GM18873 (cell line): ENCODE data around the gene HRC.

Experiments
- ATAC-seq: cut with Tn5 transposase; IDR thresholded peaks from one replicate; pipeline ENCODE4 v1.9.1; 2021; ENCODE audit warnings: mild to moderate bottlenecking, moderate library complexity, moderate number of reproducible peaks; ENCODE audit not compliant: unreplicated experiment, low FRiP score

The HRC gene

GRCh38 chr19:49117677-49118564, 37.3 kb downstream of the HRC start:
- ATAC-seq = no peak

GRCh38 chr19:49116544-49116943, 38.7 kb downstream of the HRC start:
- no peak for ATAC-seq

DNA sequence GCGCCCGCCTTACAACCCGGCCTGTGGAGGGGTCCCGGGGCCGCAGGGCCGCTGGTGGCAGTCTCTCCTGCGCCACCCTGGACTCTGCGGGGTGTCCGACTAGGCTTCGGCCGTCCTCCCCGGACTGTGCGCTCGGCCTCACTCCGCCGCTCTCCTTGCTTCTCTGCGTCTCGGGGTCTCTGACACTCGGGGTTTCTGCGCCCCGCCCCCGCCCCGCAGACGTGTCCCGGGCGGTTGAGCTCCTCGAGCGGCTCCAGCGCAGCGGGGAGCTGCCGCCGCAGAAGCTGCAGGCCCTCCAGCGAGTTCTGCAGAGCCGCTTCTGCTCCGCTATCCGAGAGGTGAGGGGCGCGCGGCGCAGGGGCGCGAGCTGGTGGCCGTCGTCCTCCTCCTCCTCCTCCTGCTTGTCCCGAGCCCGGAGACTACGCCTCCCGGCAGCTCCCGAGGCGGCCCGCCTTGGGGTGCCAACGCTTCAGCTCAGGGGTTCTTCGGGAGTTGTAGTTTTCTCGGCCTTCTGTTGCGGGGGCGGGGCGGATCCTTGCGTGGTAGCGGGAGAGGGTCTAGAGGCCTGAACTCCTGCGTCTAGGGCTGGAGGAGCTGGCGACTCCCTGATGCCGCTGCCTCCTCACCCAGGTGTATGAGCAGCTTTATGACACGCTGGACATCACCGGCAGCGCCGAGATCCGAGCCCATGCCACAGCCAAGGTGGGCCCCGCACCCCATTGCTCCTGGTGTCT, 40.4 kb downstream of the HRC start:
- no peak for ATAC-seq

- no peak for ATAC-seq
Observed at GRCh38 chr19:49113762-49114629, 41.2 kb downstream of the HRC start, which contains the start of gene LIN7B. LIN7B (plus strand) TSS chr19:49114370; CDS start chr19:49114405, 35 bp downstream.

GRCh38 chr19:49111218-49111998, 43.8 kb downstream of the HRC start:
- ATAC-seq = no peak

DNA sequence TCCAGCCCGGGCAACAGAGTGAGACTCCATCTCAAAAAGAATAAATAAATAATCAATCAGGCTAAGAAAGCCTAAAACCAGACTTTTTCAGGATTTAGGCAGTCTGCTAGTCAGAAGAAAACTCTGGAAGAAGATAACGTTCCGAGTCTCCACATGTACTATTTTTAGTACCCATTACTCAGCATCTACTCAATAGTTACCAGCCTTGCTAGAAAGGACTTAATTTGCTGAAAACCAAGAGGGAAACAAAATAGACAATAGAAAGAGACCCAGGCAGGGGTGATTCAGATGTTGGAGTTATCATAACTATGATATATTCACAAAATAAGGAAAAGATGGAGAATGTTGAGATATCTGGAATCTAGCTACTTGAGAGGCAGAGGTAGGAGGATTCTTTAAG, 44.6 kb downstream of the HRC start:
- ATAC-seq = no peak

DNA sequence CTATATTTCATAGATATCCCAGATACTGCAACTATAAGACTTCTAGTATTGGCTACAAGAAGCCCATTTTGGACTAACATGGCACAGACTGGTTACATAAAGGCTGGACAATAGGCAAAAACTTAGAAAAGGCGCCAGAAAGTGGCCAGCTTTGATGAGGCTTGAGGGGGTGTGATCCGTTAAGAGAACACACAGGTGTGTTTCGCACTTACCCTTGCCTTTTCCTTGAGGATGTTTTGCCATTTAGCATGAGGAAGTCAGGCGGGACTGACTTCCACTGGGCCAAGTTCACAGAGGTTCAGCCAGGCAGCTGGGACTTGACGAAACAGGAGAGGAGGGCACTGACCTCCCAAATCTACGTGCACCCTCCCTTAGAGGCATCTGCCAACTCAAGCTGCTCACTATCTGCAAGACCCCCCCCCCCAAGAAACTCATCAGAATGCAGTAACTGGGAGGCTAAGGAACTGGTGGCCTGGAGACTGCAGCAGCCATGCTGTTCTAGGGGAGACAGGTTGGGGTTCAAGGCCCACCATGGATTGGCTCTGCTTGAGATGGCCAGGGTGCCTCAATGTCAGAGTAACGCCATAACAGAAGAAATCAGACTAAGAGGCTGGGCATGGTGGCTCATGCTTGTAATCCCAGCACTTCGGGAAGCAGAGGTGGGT, 45.5 kb downstream of the HRC start:
- no peak for ATAC-seq

DNA sequence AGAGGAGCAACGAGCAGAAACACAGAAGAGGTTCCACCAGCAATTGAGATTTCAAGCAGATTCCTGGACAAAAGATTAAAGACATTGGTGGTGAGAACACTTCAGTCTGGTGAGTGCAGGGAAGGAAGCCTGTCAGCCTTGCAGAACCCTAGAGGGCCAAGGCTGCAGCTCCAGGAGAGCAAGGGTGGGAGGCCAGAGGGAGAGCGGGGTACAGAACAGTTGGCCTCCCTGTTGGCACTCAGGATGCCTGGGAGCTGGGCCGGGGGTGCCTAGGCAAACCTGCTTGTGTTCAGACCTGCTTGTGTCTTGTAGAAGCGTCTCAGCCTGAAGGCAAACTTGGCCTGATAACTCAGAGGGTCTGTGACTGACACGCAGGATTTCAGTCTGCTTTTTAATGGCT, 46.1 kb downstream of the HRC start:
- no peak for ATAC-seq

- no peak for ATAC-seq
Observed at GRCh38 chr19:49107625-49108459, 47.4 kb downstream of the HRC start.

- ATAC-seq = no peak
Observed at GRCh38 chr19:49106648-49107135, 48.5 kb downstream of the HRC start.

GRCh38 chr19:49104229-49104864, 50.8 kb downstream of the HRC start:
- no peak for ATAC-seq

GRCh38 chr19:49103331-49104085, 51.7 kb downstream of the HRC start:
- no peak for ATAC-seq

DNA sequence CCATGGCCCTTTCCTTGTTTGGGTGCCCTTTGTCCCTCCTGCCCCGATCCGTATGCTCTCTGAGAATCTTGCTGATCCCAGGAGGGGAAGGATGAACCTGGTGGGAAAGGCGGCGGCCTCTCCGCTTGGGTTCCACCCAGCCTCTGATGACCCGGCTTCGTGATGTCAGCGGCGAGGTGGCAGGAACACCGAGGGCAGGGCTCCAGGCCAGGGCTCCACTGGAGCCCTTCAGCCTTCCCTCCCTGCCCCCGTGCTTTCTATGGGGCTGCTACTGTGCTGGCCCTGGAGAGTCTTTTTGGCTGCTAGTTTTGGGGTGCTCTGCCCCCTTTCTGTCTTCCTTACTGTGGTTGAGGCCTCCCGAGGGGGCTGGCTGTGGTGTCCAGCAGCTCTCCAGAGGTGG, 52.9 kb downstream of the HRC start:
- ATAC-seq = no peak
